Fibroblast of mammary gland (primary cell): ENCODE data around the gene DNALI1.

Source experiments
- DNase-seq: peaks from one replicate; pipeline ENCODE4 v3.0.0-alpha.2; 2010; ENCODE audit warnings: low read depth
- H3K4me3 ChIP-seq: 2 replicates; pipeline ENCODE4 v1.5.1; 2011; ENCODE audit warnings: low read depth, mild to moderate bottlenecking, low read length, moderate library complexity; ENCODE audit not compliant: control insufficient read depth
- CTCF ChIP-seq: conservative IDR thresholded peaks from 2 replicates; pipeline ENCODE4 v1.5.1; 2011; ENCODE audit warnings: low read depth, low read length, inconsistent platforms; ENCODE audit not compliant: control insufficient read depth, insufficient read depth

The DNALI1 gene

DNA sequence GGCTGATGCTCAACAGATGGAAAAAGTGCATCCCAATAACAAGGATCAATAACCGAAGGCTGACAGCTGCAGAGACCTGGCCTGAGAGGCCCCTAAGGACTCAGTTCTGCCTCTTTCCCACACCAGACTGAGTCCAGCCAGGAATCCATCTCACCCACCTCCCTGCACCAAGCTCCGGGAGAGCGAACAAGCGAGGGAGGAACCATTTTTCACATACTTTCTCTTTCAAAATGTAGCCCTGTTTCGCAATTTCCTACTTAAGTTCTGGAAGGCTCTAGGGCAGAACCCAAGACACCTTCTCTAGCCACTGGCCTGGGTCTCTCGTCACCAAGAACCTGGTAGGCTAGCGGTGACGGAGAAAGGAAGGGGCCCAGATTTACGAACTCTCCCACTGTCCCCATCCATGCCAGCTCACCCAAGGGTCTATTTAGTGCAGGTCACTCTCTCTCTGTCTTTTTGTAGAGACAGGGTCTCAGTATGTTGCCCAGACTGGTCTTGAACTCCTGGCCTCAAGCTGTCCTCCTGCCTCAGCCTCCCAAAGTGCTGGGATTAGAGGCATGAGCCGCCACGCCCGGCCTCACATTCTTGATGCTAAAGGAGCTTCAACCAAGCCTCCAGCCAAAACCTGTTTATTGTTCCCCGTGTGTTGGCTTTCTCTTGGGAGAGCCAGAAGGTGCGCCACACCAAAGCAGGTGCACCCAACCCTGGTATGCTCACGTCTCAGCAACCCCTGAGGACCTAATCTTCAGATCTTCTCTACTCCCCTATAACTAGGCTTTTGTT, 49.9 kb downstream of the DNALI1 start:
- H3K4me3 ChIP-seq: no peak overlapping the region
- DNase-seq: peak; percentile 42
- TF ChIP-seq CTCF: no peak

DNA sequence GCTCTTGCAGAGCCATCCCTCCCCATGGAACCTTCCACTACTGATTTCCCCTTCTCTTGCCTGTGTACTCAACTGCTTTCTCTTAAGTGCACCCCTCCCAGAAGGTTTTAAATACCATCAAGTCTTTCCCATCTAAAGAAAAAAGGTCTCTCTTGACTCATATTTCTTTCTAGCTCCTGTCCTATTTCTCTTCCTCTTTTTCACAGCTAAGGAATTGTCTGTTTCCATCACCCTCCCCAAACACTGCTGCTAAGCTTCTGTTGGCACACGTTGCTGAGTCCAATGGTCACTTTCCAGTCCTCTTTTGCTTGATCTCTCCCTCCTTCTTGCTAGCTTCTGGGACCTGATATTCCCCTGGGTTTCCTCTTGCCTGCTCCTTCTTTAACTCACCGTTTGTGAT, 52.3 kb downstream of the DNALI1 start:
- DNase-seq: no peak
- no peak for TF ChIP-seq CTCF
- H3K4me3 ChIP-seq: no peak overlapping the region

DNA sequence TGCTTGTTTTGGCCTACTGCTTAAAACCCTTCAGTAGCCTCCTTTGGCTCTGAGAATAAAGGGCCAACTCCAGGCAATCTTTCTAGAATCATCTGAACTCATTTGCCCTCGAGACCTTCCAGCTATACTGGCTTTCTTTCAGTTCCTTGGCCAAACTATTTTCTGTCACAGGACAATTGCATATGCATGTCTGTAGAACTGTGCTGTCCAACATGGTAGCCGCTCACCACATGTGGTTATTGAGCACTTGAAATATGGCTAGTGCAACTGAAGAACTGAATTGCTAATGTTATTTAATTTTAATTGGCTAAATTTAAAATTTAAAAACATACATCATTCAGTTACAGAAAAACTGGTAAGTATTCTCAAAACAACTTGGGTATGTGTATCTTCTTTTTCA, 53.3 kb downstream of the DNALI1 start:
- DNase-seq: no peak
- TF ChIP-seq CTCF: no peak
- H3K4me3 ChIP-seq: no peak overlapping the region

DNA sequence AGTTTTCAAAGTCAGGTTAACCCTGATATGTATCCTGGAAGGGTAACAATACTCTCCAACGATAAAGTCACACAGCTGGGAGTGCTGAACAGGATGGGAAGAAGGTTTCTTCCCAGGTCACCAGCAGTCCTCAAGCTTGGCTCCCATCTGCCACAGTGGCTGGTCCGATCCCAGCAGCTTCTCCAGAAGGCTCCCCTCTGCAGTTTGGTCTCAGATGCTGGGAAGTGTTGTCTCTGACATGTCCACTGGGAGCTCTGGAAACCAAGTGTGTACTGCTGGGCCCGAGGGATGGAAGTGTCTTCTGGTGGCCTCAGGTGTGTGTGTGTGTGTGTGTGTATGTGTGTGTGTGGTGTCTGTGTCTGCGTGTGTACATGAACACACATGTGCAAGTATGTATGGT, 55.4 kb downstream of the DNALI1 start:
- no peak overlapping the region for H3K4me3 ChIP-seq
- TF ChIP-seq CTCF: no peak
- no peak for DNase-seq

GRCh38 chr1:37614105-37614504, 57.4 kb downstream of the DNALI1 start:
- H3K4me3 ChIP-seq: no peak overlapping the region
- DNase-seq: no peak
- TF ChIP-seq CTCF: no peak

GRCh38 chr1:37616330-37616729, 59.6 kb downstream of the DNALI1 start:
- no peak for TF ChIP-seq CTCF
- no peak for DNase-seq
- no peak overlapping the region for H3K4me3 ChIP-seq
